ENCODE data around the gene ABCC10. TPM values are rescaled to one million over a fixed set of nuclear protein-coding genes. Genes with fewer than 3 reads are reported as not detected.
"Not testable (repeated sequence)": the region's sequence is repeated elsewhere in the genome, so short reads cannot be mapped to it uniquely, and the experiment has no call there.

ABCC10 gene
- total RNA-seq, 1 donor from 2014 or later: 43.2 TPM

- no peak for DNase-seq (ENCODE audit: low spot score)
- Mint-ChIP-seq H3K27ac (ENCODE audit: unreplicated experiment) (no peak overlapping the region), H3K27me3 (ENCODE audit: low read depth) (peaks cover 14% of the 10 kb centered on the region), H3K4me1 (ENCODE audit: low read depth) (peaks cover 22% of the 10 kb centered on the region), H3K36me3 (ENCODE audit: low read depth) (peaks cover 13% of the 10 kb centered on the region), H3K9me3 (ENCODE audit: low read depth) (no peaks in the 10 kb centered on the region), H3K4me3 (ENCODE audit: unreplicated experiment) (peak overlapping the region; percentile 75)
- no peak for TF ChIP-seq CTCF (IDR thresholded peaks at IDR 0.05)
Observed at GRCh38 chr6:43453831-43454230, 26.5 kb downstream of the ABCC10 start.

- peak; percentile 90 for TF ChIP-seq CTCF (IDR thresholded peaks at IDR 0.05)
- Mint-ChIP-seq H3K36me3 (ENCODE audit: low read depth) (peaks cover 10% of the 10 kb centered on the region), H3K27ac (ENCODE audit: unreplicated experiment) (no peak overlapping the region), H3K27me3 (ENCODE audit: low read depth) (peaks cover 14% of the 10 kb centered on the region), H3K4me1 (ENCODE audit: low read depth) (peaks cover 22% of the 10 kb centered on the region), H3K9me3 (ENCODE audit: low read depth) (no peaks in the 10 kb centered on the region), H3K4me3 (ENCODE audit: unreplicated experiment) (peak overlapping the region; percentile 75)
- no peak for DNase-seq (ENCODE audit: low spot score)
Observed at GRCh38 chr6:43454290-43454695, 27.0 kb downstream of the ABCC10 start.

- H3K27me3 Mint-ChIP-seq (ENCODE audit: low read depth): peaks cover 14% of the 10 kb centered on the region
- peak overlapping the region; percentile 75 for H3K4me3 Mint-ChIP-seq (ENCODE audit: unreplicated experiment)
- H3K4me1 Mint-ChIP-seq (ENCODE audit: low read depth): peaks cover 22% of the 10 kb centered on the region
- no peak for DNase-seq (ENCODE audit: low spot score)
- peaks cover 7% of the 10 kb centered on the region for H3K36me3 Mint-ChIP-seq (ENCODE audit: low read depth)
- TF ChIP-seq CTCF (IDR thresholded peaks at IDR 0.05): peak; percentile 61
- H3K27ac Mint-ChIP-seq (ENCODE audit: unreplicated experiment): no peak overlapping the region
- H3K9me3 Mint-ChIP-seq (ENCODE audit: low read depth): no peaks in the 10 kb centered on the region
Observed at GRCh38 chr6:43454696-43455530, 27.6 kb downstream of the ABCC10 start.

GRCh38 chr6:43455531-43456428 is 28.4 kb downstream of the ABCC10 start, which contains the start of gene DLK2:
Gene DLK2 (minus strand): TSS chr6:43455548. CDS start chr6:43454825, 723 bp downstream.
- H3K27me3 Mint-ChIP-seq (ENCODE audit: low read depth): peaks cover 17% of the 10 kb centered on the region
- peaks cover 22% of the 10 kb centered on the region for H3K4me1 Mint-ChIP-seq (ENCODE audit: low read depth)
- peak within 1 kb of the TSS; percentile 75 for H3K4me3 Mint-ChIP-seq (ENCODE audit: unreplicated experiment)
- TF ChIP-seq CTCF (IDR thresholded peaks at IDR 0.05): no peak
- H3K36me3 Mint-ChIP-seq (ENCODE audit: low read depth): peaks cover 4% of the 10 kb centered on the region
- no peak for DNase-seq (ENCODE audit: low spot score)
- H3K27ac Mint-ChIP-seq (ENCODE audit: unreplicated experiment): peak within 1 kb of the TSS; percentile 9
- no peaks in the 10 kb centered on the region for H3K9me3 Mint-ChIP-seq (ENCODE audit: low read depth)

- TF ChIP-seq CTCF (IDR thresholded peaks at IDR 0.05): peak; percentile 18
- no peak for DNase-seq (ENCODE audit: low spot score)
- H3K9me3 Mint-ChIP-seq (ENCODE audit: low read depth): no peaks in the 10 kb centered on the region
- H3K4me1 Mint-ChIP-seq (ENCODE audit: low read depth): peaks cover 22% of the 10 kb centered on the region
- H3K36me3 Mint-ChIP-seq (ENCODE audit: low read depth): peaks cover 2% of the 10 kb centered on the region
- H3K4me3 Mint-ChIP-seq (ENCODE audit: unreplicated experiment): no peak overlapping the region
- H3K27me3 Mint-ChIP-seq (ENCODE audit: low read depth): peaks cover 29% of the 10 kb centered on the region
- no peak overlapping the region for H3K27ac Mint-ChIP-seq (ENCODE audit: unreplicated experiment)
Observed at GRCh38 chr6:43457643-43458042, 30.3 kb downstream of the ABCC10 start.

GRCh38 chr6:43458154-43458553 is 30.8 kb downstream of the ABCC10 start:
- Mint-ChIP-seq H3K4me1 (ENCODE audit: low read depth) (peaks cover 22% of the 10 kb centered on the region), H3K27me3 (ENCODE audit: low read depth) (peaks cover 33% of the 10 kb centered on the region)
- DNase-seq (ENCODE audit: low spot score); H3K9me3 Mint-ChIP-seq (ENCODE audit: low read depth); H3K36me3 Mint-ChIP-seq (ENCODE audit: low read depth); H3K4me3 Mint-ChIP-seq (ENCODE audit: unreplicated experiment); H3K27ac Mint-ChIP-seq (ENCODE audit: unreplicated experiment): not testable (repeated sequence)
